Measurements from ENCODE around the gene LIN7C.
A peak's percentile ranks its signal among the peaks of the same experiment; 100 is the strongest.

The LIN7C gene

DNA sequence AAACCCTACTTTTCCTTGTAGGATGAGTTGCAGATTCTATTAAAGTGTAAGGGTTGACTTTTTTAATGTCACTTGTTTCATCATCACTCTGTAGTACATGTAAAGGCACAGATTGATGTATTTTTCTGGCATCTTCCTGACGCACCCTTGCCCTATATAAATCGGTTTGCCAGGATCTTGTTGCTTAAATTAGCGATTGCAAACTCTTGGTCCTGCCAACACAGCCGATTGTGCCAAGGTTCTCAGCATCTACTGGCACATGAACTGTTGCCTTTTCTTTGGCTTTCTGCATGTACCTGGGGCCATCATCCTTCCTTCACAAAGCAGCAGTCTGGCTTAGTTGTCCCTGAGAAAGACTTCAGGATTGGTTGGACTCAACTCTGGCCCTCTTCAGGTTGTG is 7.5 kb upstream of the LIN7C start:
- TF ChIP-seq, protein P1, sequence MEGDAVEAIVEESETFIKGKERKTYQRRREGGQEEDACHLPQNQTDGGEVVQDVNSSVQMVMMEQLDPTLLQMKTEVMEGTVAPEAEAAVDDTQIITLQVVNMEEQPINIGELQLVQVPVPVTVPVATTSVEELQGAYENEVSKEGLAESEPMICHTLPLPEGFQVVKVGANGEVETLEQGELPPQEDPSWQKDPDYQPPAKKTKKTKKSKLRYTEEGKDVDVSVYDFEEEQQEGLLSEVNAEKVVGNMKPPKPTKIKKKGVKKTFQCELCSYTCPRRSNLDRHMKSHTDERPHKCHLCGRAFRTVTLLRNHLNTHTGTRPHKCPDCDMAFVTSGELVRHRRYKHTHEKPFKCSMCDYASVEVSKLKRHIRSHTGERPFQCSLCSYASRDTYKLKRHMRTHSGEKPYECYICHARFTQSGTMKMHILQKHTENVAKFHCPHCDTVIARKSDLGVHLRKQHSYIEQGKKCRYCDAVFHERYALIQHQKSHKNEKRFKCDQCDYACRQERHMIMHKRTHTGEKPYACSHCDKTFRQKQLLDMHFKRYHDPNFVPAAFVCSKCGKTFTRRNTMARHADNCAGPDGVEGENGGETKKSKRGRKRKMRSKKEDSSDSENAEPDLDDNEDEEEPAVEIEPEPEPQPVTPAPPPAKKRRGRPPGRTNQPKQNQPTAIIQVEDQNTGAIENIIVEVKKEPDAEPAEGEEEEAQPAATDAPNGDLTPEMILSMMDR (IDR thresholded peaks at IDR 0.05; ENCODE audit: borderline replicate concordance, control extremely low read depth, extremely low read depth, insufficient read depth, missing control alignments): no peak
- DNase-seq (ENCODE audit: low spot score): no peak
- in situ Hi-C loops (cut with MboI; ENCODE audit: low sequenced_read_pairs, unreplicated experiment): no loop called here

- in situ Hi-C loops (cut with MboI; ENCODE audit: low sequenced_read_pairs, unreplicated experiment): no loop called here
- TF ChIP-seq, protein P1 (IDR thresholded peaks at IDR 0.05; ENCODE audit: borderline replicate concordance, control extremely low read depth, extremely low read depth, insufficient read depth, missing control alignments): no peak
- no peak for DNase-seq (ENCODE audit: low spot score)
Measured at GRCh38 chr11:27513389-27513788, 6.8 kb upstream of the LIN7C start.

- TF ChIP-seq, protein P1 (IDR thresholded peaks at IDR 0.05; ENCODE audit: borderline replicate concordance, control extremely low read depth, extremely low read depth, insufficient read depth, missing control alignments): no peak
- no peak for DNase-seq (ENCODE audit: low spot score)
- in situ Hi-C loops (cut with MboI; ENCODE audit: low sequenced_read_pairs, unreplicated experiment): no loop called here
Measured at GRCh38 chr11:27512238-27512637, 5.7 kb upstream of the LIN7C start.

GRCh38 chr11:27509908-27510307 is 3.3 kb upstream of the LIN7C start:
- in situ Hi-C loops (cut with MboI; ENCODE audit: low sequenced_read_pairs, unreplicated experiment): no loop called here
- TF ChIP-seq, protein P1 (IDR thresholded peaks at IDR 0.05; ENCODE audit: borderline replicate concordance, control extremely low read depth, extremely low read depth, insufficient read depth, missing control alignments): no peak
- DNase-seq (ENCODE audit: low spot score): no peak

DNA sequence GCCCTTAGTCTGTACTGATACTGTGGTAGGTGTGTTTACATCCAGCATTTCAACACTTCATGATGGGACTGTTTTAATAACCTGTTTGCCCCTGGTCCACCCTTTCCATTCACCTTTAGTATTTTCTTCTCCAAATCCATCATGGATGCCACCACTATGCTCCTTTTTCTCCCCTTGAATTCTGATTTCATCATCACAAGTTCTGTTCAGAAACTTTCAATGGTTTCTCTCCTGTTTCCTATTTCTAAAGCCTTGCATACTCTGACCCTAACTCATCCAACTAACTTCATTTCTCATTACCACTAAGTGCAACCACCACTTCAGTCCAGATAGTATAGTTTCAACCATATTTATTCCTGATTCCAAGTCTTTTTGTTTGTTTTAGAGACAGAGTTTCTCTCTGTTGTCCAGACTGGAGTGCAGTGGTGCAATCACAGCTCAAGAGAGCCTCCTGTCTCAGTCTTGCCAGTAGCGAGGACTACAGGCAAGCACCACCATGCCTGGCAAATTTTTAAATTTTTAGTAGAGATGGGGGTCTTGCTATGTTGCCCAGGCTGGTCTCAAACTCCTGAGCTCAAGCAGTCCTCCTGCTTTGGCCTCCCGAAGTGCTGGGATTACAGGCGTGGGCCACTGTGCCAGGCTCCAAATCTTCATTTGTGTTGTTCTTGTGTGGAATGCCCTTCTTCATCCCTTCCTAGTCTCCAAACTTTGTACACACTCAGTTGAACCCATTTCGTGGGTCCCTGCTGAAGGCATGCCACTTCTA is 1.2 kb upstream of the LIN7C start:
- in situ Hi-C loops (cut with MboI; ENCODE audit: low sequenced_read_pairs, unreplicated experiment): no loop called here
- no peak for DNase-seq (ENCODE audit: low spot score)
- TF ChIP-seq, protein P1 (IDR thresholded peaks at IDR 0.05; ENCODE audit: borderline replicate concordance, control extremely low read depth, extremely low read depth, insufficient read depth, missing control alignments): no peak

GRCh38 chr11:27505781-27506180 is 788 bp downstream of the LIN7C start:
- peak; percentile 13 for DNase-seq (ENCODE audit: low spot score)
- TF ChIP-seq, protein P1 (IDR thresholded peaks at IDR 0.05; ENCODE audit: borderline replicate concordance, control extremely low read depth, extremely low read depth, insufficient read depth, missing control alignments): no peak
- in situ Hi-C loops (cut with MboI; ENCODE audit: low sequenced_read_pairs, unreplicated experiment): no loop called here

Measured in GM13976 (cell line).